LoVo (cell line): ENCODE measurements around the gene PHACTR2.
"Not testable (repeated sequence)": the region's sequence is repeated elsewhere in the genome, so short reads cannot be mapped to it uniquely, and the experiment has no call there.

Source experiments
- DNase-seq: peaks from one replicate; pipeline ENCODE4 v3.0.0-alpha.2; 2016; ENCODE audit warnings: low spot score

PHACTR2 gene

DNA sequence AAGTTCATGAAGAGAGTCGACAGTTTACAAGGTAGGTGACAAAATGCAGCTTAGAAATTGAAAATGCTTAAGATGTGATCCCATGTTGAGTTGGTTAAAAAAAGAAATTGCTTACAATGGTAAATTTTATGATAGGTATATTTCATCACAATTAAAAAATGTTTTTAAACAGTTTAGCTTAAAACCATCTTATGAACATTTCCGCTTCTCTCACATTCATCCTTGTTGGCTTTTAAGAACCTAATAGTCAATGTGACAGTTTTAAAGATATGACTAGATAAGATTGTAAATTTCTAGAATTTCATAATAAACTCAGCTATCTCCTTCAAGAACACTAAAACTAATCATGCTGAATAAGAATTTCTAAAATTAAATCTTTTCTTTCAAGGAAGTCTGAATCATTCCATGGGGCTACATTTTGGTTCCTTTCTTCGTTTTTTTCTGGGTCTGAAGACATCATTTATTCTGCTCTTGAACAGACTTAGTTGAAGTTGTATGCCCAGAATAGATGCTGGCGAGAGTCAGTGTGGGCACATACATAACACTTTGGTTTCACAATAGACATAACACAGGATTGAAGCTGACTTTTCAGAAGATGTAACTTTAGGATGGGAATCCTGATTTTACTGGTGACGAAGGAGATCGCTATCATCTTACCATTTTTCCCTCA is 129.5 kb downstream of the PHACTR2 start:
- DNase-seq, result no peak

GRCh38 chr6:143810745-143811144 is 133.0 kb downstream of the PHACTR2 start:
- DNase-seq, result no peak

GRCh38 chr6:143811501-143812157 is 133.9 kb downstream of the PHACTR2 start:
- no peak for DNase-seq

DNA sequence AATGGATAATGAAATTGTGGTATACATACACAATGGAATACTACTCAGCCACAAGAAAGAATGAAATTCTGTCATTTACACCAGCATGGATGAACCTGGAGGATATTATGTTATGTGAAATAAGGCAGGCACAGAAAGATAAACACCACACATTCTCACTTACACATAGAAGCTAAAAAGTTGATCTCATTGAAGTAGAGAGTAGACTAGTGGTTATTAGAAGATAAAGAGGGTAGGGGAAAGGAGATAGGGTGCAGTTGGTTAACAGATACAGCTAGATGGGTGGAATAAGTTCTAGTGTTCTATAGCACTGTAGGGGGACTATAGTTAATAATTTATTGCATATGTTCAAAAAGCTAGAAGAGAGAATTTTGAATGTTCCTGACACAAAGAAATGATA is 139.9 kb downstream of the PHACTR2 start:
- DNase-seq, result no peak

DNA sequence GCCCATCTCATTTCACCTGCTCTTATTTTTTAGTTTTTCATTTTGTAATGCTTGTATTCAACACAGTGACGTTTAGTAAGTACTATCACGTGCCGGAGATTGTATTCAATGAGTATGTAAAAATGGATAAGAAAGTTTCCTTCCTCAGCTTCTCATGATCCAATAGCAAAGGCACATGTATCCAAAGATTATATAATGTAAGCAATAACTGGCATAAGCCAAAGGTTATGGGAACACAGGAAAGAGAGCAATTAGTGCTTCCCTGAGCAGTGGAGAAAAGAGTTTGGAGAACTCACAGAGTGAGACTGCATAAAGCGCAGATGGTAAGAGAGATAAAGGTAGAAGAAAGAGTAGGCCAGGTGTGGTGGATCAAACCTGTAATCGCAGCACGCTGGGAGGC is 143.6 kb downstream of the PHACTR2 start:
- no peak for DNase-seq

GRCh38 chr6:143822584-143823024 is 144.8 kb downstream of the PHACTR2 start:
- no peak for DNase-seq

DNA sequence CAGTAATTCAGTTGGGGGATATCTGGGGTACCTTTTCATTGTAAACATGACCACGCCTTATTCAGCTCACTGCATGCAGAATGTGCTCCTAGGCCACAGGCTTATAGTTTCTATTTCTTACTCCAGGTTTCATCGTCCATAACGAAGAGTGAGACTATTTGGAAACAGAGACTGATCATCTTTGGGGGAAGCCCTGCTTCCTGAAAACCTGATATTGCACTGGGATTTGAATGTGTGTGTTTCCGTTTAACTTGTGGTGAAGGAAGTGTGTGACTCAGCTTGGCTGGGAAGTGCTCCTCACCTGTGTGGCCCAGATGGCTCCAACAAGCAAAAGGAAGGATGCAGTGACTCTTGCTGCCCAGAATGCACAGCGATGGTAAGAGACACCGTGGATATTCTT is 145.8 kb downstream of the PHACTR2 start:
- no peak for DNase-seq

DNA sequence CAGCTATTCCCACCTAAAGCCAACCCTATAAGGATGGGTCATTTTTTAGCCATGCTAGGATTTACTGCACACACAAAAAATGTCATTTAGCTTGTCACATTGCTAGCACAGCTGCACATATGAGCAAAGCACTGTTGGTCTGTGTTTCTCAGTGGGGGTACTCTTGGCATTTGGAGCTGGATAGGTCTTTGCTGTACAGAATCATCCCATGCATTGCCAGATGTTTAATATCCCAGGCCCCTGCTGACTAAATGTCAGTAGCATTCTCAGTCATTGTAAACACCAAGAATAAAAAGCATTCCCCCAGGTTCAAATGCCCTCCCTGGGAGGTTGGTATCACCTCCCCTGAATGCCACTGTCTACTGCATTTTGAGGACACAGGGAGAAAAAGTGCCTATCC is 150.8 kb downstream of the PHACTR2 start:
- no peak for DNase-seq

DNA sequence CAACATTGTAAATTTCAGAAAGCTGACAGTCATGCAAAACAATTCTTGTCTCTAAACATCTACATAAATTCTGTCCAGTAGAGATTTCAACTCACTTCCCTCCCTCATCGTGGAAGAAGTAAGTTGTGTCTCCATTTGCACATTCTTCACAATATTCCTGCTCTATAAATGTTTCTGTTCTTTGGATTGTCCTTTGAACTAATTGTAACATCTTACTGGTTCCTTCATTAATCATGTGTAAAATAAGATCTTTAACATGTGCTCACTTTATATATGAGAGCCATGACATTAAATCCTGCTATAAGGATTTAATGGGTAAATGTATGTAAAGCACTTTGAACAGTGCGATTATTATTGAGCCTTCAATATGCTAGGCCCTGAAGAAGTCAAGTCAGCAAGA is 158.4 kb downstream of the PHACTR2 start:
- no peak for DNase-seq

GRCh38 chr6:143838395-143838794 is 160.6 kb downstream of the PHACTR2 start:
- peak; percentile 79 for DNase-seq

DNA sequence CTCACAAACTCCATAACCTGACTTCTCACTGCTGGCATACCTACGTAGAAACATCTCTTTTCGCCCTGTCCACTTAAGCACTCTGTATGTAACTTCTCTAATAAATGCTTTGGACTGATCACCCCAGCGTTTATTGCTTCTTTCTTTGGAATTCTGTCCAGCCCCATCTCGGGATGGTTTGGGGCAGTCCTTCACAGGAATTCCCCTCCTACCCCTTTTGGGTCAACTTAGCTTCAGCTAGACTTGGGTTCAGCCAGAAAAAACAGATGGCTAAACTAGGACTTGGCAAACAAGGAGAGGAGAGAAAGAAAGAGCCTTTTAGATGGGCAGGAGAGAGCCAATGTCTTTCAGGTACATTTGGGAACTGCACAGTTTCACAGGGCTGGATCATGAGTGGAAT is 161.4 kb downstream of the PHACTR2 start:
- no peak for DNase-seq

DNA sequence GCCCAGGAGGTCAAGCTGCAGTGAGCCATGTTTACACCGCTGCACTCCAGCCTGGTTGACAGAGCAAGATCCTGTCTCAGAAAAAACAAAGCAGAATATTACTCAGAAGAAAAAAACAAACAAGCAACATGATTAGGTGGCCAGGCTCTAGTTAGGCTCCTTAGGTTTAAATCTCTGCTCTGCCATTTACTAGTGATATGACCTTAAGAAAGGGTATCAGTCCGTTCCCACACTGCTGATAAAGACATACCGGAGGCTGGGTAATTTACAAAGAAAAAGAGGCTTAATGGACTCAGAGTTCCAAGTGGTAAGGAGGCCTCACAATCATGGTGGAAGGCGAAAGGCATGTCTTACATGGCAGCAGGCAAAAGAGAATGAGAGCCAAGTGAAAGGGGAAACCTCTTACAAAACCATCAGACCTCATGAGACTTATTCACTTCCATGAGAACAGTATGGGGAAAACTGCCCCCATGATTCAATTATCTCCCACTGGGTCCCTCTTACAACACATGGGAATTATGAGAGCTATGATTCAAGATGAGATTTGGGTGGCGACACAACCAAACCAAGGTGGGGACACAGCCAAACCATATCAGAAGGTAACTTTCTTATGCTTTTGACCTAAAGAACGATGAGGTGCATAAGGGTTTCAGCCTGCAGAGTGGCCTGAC is 163.0 kb downstream of the PHACTR2 start:
- no peak for DNase-seq

DNA sequence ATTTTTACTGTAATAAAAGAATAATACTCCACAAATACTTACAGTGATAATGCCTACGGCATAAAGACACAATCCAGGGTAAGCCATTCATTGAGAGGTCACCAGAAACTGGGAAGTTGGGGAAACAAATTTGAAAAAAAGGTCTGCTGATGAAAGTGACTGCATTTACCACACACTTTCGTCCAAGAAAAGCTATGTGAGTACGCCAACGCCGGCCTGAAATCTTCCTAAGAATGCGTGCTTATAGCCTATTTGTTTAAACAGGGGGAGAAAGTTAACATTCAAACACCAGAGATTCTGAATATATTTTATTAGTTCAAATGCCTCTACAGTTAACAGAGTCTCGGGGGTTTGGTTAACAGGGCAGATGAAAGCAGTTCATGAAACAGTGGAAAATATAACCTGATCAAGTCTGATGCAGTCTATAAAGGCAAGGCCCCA is 164.7 kb downstream of the PHACTR2 start:
- no peak for DNase-seq

DNA sequence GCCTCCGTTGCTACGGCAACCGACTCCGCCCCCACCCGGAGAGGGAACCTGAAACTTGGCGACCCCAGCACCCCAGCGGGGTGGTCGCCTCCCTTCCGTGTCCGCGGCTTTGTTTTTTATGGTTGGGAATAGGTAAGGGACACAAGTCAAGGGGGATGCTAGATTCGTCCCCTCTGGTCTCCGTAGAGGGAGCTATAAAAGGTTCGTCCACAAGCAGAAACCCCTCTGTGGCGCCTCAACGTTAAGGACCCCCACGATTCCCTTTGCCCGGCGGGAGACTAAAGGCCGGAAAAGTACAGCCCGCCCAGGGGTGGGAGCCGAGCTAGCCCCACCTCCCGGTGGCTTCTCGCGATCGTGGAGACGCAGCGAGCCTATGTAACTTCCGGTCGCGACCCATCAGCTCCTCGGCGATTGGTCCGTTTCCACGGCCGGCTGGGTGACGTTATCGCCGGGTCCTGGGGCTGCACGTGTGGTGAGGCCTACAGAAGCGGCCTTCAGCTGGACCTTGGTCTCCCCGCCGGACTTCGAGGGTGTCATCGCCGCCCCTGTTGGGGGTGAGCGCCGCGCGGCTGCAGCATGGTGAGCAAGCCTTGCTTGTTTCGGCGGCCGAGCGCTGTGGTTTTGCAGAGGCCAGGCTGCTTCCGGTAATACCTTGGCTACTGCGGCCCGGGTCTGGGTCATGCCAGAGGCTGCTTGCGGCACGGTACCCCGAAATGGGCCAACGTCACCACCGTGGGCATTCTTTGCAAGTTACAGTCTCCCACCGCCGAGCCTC is 165.3 kb downstream of the PHACTR2 start, which contains the start of gene LTV1:
Gene LTV1 (plus strand): TSS at position 437 of the 775 bp plus-strand sequence. CDS start 140 bp downstream, at position 577.
- DNase-seq, result peak; percentile 95

DNA sequence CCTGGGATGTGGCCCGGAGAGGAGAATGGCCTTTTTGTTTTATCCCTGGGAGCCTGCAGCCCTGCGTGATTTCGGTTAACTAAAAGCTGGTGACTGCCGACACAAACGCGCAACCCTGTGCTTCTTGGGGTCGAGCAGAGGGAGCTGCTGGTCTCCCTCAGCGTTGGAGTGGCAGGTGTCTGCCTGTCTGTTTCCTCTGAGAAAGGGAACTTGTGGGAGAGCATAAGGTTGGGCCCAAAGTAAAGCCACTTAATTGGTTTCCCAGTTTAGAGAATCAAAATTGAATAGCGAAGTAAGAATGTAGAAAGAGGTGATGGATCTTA is 165.9 kb downstream of the PHACTR2 start:
- DNase-seq, result no peak

GRCh38 chr6:143844006-143844405 is 166.2 kb downstream of the PHACTR2 start:
- no peak for DNase-seq

DNA sequence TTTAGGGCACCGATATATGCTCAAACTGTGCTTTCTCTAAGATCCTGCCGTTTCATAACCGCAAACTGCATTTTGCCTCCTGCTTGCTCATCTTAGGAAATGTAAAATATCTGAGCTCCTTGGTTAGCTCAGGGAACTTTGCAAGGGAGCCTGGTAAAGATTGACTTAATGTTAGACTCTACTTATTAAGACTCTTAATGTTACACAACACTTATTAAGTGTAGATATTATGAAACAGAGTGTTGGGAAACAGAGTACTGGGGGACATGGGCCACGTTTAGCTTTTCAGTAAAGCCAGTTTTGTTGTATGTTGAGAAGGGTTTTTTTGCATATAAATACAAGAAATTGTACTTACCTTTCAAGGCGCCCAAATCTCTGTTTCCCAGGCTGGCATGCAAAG is 167.3 kb downstream of the PHACTR2 start:
- no peak for DNase-seq

DNA sequence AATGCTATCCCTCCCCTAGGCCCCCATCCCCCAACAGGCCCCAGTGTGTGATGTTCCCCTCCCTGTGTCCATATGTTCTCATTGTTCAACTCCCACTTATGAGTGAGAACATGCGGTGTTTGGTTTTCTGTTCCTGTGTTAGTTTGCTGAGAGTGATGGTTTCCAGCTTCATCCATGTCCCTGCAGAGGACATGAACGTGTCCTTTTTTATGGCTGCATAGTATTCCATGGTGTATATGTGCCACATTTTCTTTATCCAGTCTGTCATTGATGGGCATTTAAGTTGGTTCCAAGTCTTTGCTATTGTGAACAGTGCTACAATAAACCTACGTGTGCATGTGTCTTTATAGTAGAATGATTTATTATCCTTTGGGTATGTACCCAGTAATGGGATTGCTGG is 173.9 kb downstream of the PHACTR2 start:
- not testable (repeated sequence) for DNase-seq

DNA sequence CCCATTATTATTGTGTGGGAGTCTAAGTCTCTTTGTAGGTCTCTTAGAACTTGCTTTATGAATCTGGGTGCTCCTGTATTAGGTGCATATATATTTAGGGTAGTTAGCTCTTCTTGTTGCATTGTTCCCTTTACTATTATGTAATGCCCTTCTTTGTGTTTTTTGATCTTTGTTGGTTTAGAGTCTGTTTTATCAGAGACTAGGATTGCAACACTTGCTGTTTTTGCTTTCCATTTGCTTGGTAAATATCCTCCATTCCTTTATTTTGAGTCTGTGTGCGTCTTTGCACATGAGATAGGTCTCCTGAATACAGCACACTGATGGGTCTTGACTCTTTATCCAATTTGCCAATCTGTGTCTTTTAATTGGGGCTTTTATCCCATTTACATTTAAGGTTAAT is 177.3 kb downstream of the PHACTR2 start:
- not testable (repeated sequence) for DNase-seq

DNA sequence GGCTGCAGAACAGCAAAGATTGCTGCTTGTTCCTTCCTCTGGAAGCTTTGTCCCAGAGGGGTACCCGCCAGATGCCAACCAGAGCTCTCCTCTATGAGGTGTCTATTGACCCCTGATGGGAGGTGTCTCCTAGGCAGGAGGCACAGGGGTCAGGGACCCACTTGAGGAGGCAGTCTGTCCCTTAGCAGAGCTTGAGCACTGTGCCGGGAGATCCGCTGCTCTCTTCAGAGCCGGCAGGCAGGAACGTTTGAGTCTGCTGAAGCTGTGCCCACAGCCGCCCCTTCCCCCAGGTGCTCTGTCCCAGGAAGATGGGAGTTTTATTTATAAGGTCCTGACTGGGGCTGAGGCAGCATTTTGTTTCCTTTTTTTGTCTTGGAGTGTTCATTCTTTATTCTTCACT is 179.0 kb downstream of the PHACTR2 start:
- DNase-seq, result not testable (repeated sequence)

- DNase-seq, result no peak
Measured at GRCh38 chr6:143857651-143858050, 179.9 kb downstream of the PHACTR2 start.

- no peak for DNase-seq
Measured at GRCh38 chr6:143859891-143860660, 182.3 kb downstream of the PHACTR2 start.
